Measurements from ENCODE around the gene MYO5C. TPM values are rescaled to one million over a fixed set of nuclear protein-coding genes. Genes with fewer than 3 reads are reported as not detected.

The MYO5C gene
- total and polyA plus RNA-seq, 2 of the 8 experiments (the other 6 are each of a cell fraction or from before 2014, with no cell fraction given), result 8.2 to 26.7 TPM

GRCh38 chr15:52329150-52329549 lies 33.5 kb upstream of the MYO5C start:
- 83% methylated on average over 2 of the region's 2 CpGs; no CpG with 5 or more reads in 1 of the 2 experiments for WGBS, 2 experiments (ENCODE audit: extremely low coverage in 1 of 2, insufficient coverage in 1 of 2, insufficient read length in 1 of 2, insufficient replicate concordance in 2 of 2, low coverage in 1 of 2, low lambda C conversion rate in 2 of 2, missing lambda C conversion rate in 1 of 2)
- Histone ChIP-seq H3K23me2 (ENCODE audit: low read depth, low read length) (no peaks in the 10 kb centered on the region), H2BK20ac (ENCODE audit: low read length) (no peak overlapping the region), H3K4me3 (ENCODE audit: extremely low read depth in 1 of 4, insufficient read depth in 2 of 4, low read depth in 3 of 4, low read length in 4 of 4) (no peak overlapping the region), H3K9me3 (ENCODE audit: insufficient read depth in 2 of 2, low read depth in 1 of 2, low read length in 1 of 2) (no peaks in the 10 kb centered on the region), H3K79me1 (ENCODE audit: low read depth, low read length) (no peaks in the 10 kb centered on the region), H4K5ac (ENCODE audit: insufficient read length, low read depth, low read length) (no peak overlapping the region), H2AFZ (ENCODE audit: low read length) (no peak overlapping the region), H3K23ac (ENCODE audit: insufficient read length) (no peak overlapping the region), H2BK15ac (ENCODE audit: low read length) (no peak overlapping the region), H3K4me1 (replicated peaks in 1 of 4; ENCODE audit: control insufficient read depth in 3 of 4, insufficient read depth in 4 of 4, low read length in 3 of 4) (peaks cover 0 to 3% (median 0%) of the 10 kb centered on the region in 4 experiments; a peak in 1 of 7 replicates), H3K79me2 (ENCODE audit: control insufficient read depth in 1 of 2, insufficient read depth in 2 of 2, low read length in 2 of 2) (no peaks in the 10 kb centered on the region), H3K56ac (replicated peaks; ENCODE audit: insufficient read length, low read depth, low read length) (no peak overlapping the region), H3K4ac (replicated peaks; ENCODE audit: insufficient read length, low read depth, low read length) (no peak overlapping the region), H3K27ac (ENCODE audit: low read depth, low read length) (no peak overlapping the region), H2AK5ac (ENCODE audit: low read depth, low read length) (no peak overlapping the region), H3K27me3 (replicated peaks in 1 of 4; ENCODE audit: control insufficient read depth in 3 of 4, extremely low read depth in 1 of 4, insufficient read depth in 3 of 4, low read length in 3 of 4) (no peaks in the 10 kb centered on the region), H4K8ac (ENCODE audit: extremely low read depth, insufficient read depth, low read length) (no peak overlapping the region), H2BK120ac (replicated peaks; ENCODE audit: low read depth, low read length) (no peak overlapping the region), H4K91ac (replicated peaks; ENCODE audit: insufficient read length, low read length) (no peak overlapping the region), H2BK12ac (ENCODE audit: low read depth, low read length) (no peak overlapping the region), H2BK5ac (ENCODE audit: low read depth, low read length) (no peak overlapping the region), H3K14ac (ENCODE audit: insufficient read length) (no peak overlapping the region), H3K4me2 (ENCODE audit: insufficient read depth in 1 of 2, low read depth in 2 of 2, low read length in 2 of 2) (no peak overlapping the region), H4K20me1 (replicated peaks in 1 of 2; ENCODE audit: control insufficient read depth in 1 of 2, insufficient read depth in 2 of 2, low read length in 2 of 2) (no peaks in the 10 kb centered on the region), H3K9ac (replicated peaks in 1 of 4; ENCODE audit: extremely low read depth in 1 of 4, low read depth in 3 of 4, low read length in 3 of 4) (no peak overlapping the region), H3K36me3 (ENCODE audit: control insufficient read depth in 2 of 4, insufficient read depth in 4 of 4, low read length in 3 of 4) (peaks cover 0 to 8% (median 3%) of the 10 kb centered on the region in 4 experiments; a peak in 4 of 8 replicates), H3K18ac (ENCODE audit: extremely low read depth, low read length) (no peak overlapping the region)
- ChIA-PET POLR2A (ENCODE audit: partially characterized antibody) (interaction anchor here (0.9 kb wide), 1 partner anchor 416 kb away, joined by 3 read pairs; no protein-coding TSS in a partner anchor), CTCF (ENCODE audit: partially characterized antibody) (interaction anchor here (0.9 to 1.3 kb wide), 2 partner anchors 19 to 86 kb away, joined by 3 read pairs; no protein-coding TSS in a partner anchor)
- FAIRE-seq (no peak), DNase-seq (ENCODE audit: low read depth in 1 of 2, low spot score in 2 of 2) (no peak)
- TF ChIP-seq NRF1 (IDR thresholded peaks at IDR 0.05; ENCODE audit: low read depth, low read length) (no peak), SIN3A (conservative IDR thresholded peaks at IDR 0.05 in 1 of 2, IDR thresholded peaks at IDR 0.05 in 1 of 2; ENCODE audit: low read depth in 1 of 2, low read length in 2 of 2) (no peak), JUN (IDR thresholded peaks at IDR 0.05; ENCODE audit: low read depth, low read length) (no peak), BACH1 (IDR thresholded peaks at IDR 0.05; ENCODE audit: low read length) (no peak), SIX5 (IDR thresholded peaks at IDR 0.05; ENCODE audit: low read depth, low read length) (no peak), NANOG (IDR thresholded peaks at IDR 0.05; ENCODE audit: insufficient read depth, low read depth, low read length, poor library complexity, severe bottlenecking) (no peak), CHD1 (IDR thresholded peaks at IDR 0.05; ENCODE audit: low read depth, low read length) (no peak)
- TF ChIP-seq, protein P1, sequence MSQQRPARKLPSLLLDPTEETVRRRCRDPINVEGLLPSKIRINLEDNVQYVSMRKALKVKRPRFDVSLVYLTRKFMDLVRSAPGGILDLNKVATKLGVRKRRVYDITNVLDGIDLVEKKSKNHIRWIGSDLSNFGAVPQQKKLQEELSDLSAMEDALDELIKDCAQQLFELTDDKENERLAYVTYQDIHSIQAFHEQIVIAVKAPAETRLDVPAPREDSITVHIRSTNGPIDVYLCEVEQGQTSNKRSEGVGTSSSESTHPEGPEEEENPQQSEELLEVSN (IDR thresholded peaks at IDR 0.05), result no peak
- TF ChIP-seq, protein P2, sequence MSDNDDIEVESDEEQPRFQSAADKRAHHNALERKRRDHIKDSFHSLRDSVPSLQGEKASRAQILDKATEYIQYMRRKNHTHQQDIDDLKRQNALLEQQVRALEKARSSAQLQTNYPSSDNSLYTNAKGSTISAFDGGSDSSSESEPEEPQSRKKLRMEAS (IDR thresholded peaks at IDR 0.05), result no peak

Data from H1 (cell line).